Activated T-cell treated with anti-CD3 and anti-CD28 coated beads for 4 hours (primary cell): ENCODE results near the gene RBP5.

Experiments used
- DNase-seq: peaks from one replicate; pipeline ENCODE4 v3.0.0-alpha.2; 2020

The RBP5 gene, protein sequence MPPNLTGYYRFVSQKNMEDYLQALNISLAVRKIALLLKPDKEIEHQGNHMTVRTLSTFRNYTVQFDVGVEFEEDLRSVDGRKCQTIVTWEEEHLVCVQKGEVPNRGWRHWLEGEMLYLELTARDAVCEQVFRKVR

DNA sequence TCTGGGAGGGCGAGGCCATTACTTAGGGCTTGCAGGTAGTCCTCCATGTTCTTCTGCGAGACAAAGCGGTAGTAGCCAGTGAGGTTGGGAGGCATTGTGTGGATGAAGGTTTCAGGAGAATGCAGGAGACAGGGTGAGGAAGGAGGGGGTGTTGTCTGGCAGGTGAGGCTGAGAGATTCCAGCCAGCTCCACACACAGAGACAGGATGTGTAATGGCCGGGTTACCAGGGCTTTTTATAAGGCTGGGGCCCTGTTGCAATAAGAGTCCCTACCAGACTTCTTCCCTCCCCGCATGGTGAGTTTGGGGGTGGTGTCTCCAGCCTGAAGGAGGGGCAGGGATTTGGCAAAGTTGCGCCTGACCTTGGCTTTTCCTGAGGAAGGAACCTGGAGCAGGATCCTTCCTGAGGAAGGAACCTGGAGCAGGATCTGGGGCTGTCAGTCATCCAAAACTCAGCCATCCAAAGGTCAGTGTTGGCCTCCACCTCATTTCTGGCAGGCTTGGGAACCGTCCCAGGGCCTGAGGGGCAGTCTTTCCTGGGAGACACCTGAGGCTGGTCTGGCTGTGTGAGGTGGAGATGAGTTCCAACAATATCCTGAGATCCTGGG is at the start of gene RBP5:
Gene RBP5 (minus strand): TSS at position 209 of the 606 bp plus-strand sequence. CDS start 114 bp downstream, at position 95.
- DNase-seq: no peak

DNA sequence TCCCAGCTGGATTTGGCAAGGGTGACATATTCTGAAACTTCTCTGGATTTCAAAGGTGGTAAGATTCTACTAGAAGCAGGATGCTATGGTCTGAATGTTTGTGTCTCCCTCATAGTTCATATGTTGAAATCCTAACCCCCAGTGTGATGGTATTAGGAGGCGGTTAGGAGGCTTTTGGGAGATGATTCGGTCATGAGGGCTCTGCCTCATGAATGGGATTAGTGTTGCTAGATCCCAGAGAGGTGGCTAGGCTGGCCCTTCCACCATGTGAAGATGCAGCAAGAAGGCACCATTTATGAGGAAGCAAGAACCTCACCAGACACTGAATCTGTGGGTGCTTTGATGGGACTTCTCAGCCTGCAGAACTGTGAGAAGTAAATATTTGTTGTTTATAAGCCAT is 49.8 kb upstream of the RBP5 start:
- DNase-seq: no peak

DNA sequence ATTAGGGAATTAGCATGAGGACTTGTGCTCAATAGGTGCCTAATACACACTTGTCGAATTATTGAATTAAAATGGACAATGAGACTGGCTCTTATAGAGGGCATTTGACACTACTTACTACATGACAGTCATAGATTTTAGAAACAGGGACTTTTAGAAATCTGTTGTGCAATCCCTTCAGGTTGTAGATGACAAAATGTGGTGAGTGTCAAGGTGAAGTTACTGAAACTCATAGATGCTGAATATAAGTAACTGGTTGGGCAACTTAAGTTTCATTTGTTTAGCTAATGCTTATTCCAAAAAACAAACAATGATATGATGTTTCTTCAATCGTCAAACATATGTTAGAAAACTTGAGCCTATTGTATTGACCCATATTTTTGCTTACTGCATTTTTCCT is 47.9 kb upstream of the RBP5 start:
- DNase-seq: no peak

DNA sequence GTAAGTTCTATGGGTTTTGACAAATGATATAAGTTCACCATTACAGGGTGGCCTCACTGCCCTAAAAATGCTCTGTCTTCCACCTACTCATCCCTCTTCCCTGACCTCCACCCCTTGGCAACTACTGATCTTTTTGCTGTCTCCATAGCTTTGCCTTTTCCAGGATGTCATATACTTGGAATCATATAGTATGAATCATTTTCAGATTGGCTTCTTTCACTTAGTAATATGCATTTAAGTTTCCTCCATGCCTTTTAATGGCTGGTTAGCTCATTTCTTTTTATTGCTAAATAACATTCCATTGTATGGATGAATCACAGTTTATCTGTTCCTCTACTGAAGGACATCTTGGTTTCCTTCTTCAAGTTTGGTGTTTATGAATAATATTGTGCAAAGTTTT is 46.8 kb upstream of the RBP5 start:
- DNase-seq: no peak

DNA sequence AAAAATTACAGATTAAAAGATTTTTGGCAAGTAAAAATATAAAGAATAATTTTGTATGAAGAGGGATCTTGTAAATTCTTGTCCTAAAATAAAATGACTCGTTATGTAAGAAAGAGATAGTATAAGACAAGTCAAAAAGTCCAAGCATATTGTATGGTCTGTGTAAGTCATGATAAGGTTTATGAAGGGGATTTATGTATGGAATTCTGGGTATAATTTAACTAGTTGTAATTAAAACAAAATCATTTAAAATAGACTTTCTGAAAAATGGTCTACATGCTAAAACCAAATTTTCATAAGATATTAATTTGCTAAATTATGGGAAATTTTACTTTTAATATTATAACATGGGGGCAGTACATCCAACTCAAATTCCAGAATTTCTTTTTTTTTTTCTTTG is 43.2 kb upstream of the RBP5 start:
- DNase-seq: no peak

DNA sequence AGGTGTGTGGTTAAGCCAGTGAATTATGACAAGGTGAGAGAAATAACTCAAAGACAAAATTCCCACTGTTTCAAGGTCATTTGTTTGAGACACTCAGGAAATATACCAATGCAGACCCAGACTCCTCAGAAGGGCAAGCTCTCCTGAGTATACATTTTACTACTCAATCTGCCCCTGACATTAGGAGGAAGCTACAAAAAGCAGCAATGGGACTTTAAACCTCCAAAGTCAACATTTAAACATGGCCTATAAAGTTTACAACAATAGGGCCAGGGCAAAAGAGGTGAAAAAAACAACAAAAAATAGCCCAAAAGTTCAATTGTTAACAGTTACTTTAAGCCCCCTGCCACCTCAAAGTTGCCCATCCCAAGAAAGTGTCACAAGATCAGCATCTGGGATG is 41.3 kb upstream of the RBP5 start:
- no peak for DNase-seq

DNA sequence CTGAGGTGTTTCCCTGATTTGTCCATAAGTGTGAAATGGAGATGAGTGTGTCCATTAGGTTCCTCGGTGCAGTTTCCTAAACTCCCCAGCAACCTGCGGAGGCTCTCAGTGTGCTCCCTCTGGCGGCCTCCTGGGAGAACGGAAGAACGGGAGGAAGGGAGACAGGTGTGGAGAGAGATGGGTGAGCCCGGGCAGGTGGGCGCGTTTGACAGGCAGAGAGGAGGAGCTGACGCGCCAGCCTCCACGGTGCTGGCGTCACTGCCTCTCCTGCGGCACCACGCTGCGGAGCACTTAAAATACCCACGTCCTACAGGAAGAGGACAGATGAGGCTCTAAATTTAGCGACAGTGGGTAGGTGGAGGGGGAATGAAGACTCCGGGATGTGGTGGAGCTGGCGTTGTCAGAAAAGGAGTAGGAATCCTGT is 34.0 kb upstream of the RBP5 start:
- DNase-seq: no peak

DNA sequence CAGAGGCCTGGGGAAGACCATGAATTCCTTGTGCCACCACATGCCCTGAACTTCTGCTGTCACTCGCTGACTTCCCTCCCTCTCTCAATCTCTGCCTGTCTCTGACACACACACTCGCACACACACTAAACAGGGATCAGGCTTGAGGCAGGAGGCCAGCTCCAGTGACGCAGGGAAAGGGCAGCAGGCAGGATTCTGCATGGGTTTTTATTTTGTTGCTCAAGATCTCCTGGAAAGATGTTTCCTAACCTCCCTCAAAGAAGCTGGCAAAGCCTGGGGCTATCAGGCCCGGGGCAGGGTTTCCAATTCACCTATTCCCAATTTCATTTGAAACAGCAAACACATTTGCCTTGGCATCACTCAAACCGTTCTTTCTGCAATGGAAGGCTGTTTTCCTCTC is 33.1 kb upstream of the RBP5 start:
- DNase-seq: no peak

DNA sequence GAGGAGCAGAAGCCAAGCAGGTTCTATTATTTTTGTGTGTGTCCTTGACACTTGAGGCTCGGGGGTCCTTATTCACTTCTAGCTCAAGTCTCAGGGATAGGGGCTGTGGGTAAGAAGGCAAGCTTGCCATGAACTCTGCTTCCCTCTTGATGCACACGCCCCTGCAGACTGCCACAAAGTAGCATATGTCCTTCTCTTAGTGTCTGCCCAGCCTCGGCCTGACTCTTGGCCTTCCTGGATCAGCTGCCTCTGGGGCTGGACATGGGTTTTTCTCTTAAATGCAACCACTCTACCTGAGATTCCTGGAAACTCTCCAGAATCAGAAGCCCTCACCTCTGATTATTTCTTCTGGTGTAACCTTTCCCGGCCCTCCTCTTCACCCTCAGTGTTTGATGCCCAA is 32.6 kb upstream of the RBP5 start:
- no peak for DNase-seq

DNA sequence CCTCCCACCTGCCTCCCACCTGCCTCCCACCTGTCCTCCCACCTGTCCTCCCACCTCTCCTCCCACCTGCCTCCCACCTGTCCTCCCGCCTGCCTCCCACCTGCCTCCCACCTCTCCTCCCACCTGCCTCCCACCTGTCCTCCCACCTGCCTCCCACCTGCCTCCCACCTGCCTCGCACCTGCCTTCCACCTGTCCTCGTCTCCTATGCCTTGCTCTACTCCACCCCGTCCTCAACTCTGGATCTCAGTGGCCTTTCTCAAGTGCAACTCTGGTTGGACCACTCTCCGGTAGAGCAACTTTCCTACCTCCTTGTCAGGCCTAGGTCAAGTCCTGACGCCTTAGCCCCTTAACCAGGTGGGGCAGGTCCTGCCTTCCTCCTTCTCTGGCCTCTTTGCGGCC is 31.5 kb upstream of the RBP5 start:
- no peak for DNase-seq

DNA sequence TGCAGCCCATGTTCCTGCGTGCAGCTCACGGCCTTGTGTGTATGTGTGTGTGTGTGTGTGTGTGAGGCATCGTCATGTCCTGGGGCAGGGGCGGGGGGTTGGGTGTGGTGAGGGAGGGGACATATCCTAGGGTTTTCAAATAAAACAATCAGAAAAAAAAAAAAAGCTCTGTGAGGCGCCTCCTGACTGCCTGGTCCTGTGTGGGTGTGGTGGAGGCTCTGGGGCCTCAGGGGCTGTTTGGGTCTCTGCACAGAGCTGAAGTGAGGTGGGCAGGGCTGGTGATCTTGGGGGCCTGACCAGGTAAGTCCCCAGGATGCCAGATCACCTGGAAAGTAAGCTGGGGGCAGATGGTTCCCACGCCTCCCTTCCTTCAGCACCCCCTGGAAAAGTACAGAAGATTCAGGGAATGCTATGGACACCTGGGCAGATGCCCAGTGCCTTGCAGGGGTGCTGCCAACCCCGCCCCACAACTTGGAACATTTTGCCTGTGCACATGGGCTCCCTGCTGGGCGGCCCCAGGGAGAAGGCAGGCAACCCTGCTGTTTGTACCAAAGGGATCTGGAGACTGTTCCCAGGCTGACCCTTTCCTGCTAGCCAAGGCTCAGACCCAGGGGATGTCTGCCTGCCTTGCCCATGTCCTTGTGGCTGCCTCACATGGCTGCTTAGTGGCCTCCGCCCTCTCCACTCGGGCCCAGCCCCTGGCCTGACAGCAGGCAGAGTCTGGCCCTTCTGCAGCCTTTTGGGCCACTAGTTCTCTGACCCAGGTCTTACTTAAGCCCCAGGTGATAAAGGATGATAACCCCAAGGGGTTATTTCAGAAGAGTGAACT is 30.3 kb upstream of the RBP5 start:
- DNase-seq: no peak

DNA sequence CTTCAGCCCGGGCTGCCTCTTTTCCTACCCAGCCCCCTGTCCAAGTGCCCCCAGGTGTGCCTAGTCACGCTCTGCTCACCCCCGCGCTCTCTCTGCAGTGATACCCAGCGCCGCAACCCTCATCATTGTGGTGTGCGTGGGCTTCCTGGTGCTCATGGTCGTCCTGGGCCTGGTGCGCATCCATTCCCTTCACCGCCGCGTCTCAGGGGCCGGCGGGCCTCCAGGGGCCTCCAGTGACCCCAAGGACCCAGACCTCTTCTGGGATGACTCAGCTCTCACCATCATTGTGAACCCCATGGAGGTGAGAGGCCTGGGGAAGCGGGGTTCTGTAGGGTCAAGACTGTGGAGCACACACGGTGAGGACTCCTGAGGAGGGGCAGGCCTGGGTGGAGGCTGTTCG is 28.7 kb upstream of the RBP5 start:
- no peak for DNase-seq

DNA sequence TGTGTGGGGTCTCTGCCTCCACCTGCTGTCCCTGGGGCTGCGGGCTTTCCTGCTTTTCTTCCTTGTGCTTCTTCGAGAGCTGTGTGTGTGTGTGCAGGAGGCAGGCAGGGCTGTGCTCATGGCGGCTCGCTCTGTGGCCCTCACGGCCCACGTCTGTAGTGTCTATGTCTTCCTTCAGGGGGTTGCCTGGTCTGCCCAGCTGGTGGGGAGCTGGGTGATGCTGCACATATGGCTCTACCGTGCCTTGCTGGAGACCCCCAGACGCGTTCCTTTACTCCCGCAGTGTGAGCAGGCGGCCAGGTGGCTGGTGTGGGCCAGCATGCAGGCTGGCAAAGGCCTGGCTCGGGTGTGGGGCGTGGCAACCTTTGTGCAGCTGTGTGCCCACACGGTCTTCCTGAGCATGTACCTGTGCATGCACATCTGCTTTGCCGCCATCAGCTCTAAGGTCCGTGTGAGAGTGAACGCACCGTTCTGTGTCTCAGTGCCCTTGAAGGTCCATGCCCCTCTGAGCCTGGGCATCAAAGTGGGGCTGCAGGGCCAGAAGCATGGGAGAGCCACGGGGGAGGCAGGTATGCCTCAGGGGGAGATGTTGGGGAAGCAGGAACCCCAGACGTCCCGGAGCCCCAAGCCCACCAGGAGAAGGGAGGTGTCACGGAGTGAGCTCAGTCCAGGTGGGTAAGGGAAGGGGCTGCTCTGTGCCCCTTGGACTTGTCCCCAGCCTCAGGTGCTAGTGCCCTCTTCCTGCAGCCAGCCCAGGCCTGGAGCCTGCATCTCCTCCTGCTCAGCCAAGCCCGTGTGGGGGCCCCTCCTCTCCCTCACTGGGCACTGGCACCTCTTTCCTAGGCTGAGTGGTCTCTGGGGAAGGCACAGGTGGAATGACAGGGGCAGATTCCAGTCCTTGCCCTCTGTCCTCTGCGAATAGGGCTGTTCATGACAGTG is 27.8 kb upstream of the RBP5 start:
- DNase-seq: no peak

DNA sequence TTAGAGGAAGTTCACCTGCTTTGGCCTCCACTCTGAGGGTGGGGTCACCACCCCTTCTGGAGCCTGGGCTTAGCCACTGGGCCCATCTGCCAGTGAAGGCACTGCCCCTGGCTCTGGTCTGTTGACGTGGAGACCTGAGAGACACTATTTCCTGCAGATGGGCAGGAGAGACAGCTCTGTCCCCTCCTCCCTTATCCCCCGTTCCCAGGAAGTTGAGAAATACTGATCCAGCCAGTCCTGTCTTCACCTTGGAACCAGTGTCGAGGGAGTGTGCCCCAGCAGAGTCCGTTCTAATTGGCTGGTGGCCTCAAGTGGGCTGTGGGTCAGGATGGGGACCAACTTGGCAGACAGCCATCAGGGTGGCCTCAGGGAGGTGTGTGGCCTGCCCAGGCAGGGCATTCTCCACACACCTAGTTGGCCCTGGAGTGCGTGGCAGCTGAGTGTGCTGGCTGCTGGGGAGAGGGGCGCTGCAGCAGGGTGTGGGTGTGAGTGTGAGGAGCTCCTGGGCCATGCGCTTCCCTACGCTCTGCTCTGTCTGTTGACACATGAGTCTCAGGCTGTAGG is 26.9 kb upstream of the RBP5 start:
- DNase-seq: no peak

DNA sequence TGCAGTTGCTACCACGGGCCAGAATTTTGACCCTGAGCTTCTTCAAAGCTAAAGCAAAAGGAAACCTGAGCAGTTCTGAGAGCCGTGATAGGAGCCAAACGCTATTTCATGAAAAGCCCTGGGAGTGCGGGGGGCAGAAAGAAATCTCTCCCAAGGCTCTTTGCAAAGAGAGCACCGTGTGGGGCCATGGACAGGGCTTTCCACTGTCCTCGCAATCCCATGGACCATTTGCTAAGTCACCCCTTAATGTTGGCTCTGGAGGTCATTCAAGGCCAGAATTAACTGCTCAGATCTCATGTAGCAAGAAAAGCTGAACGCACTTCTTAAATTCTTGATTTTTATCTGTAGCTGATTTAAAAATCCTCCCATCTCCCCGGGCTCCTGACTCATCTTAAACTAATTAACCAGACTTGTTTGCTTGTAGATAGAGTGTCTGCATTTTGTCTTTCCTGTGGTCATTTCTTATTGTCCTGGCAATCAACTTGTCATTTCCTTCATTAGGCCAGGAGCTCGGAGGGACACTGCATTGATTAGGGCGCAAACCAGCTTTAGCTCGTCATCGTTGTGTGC is 26.3 kb upstream of the RBP5 start:
- no peak for DNase-seq

DNA sequence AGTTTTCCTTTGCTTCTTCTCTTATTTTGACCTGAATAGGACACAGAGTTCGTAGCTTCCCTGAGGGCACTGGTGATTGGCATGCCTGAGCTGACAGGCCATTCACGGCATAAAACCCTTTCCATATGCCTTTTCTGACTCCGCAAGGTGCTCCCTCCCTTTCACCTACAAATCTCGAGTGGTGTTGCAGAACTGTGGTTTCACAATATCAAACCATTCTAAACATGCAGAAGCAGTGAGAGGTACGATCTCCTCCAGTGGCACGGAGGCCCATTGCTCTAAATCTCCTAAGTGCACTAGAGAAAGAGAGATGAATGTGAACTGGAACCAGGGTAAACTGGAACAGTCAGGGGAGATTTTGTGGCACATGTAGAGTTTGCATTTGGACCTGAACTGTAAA is 25.4 kb upstream of the RBP5 start:
- no peak for DNase-seq

DNA sequence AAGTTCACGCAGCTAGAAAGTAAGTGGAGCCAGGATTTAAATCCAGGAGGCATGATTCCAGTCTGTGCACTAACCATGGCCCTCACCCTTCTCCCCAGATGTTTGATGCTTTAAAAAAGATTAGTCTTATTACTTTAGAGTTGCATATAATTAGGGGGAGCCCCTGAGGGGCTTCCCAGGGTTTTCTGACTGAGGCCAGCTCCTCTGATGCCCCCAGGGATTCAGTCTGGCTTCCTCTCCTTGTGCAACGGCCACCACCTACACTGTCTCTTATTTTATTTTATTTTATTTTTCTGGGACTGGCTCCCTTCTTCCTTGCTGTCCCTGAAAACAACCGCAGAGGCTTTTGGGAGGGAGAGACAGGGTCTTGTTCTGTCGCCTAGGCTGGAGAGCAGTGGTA is 24.1 kb upstream of the RBP5 start:
- DNase-seq: no peak

DNA sequence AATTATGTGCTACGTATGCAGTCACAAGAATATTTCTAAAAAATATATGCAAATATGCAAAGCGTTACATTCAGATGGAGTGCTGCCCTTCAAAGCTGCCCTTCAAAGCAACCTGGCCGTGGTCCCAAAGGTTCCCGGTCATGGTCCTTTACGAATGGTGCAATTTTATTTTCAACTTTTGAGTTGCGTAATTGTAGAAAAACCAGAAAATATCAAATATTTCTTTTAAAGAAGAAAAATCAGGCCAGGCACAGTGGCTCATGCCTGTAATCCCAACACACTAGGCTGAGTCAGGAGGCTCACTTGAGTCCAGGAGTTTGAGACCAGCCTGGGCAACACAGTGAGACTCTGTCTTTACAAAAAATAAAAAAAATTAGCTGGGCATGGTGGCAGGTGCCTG is 22.8 kb upstream of the RBP5 start:
- no peak for DNase-seq

DNA sequence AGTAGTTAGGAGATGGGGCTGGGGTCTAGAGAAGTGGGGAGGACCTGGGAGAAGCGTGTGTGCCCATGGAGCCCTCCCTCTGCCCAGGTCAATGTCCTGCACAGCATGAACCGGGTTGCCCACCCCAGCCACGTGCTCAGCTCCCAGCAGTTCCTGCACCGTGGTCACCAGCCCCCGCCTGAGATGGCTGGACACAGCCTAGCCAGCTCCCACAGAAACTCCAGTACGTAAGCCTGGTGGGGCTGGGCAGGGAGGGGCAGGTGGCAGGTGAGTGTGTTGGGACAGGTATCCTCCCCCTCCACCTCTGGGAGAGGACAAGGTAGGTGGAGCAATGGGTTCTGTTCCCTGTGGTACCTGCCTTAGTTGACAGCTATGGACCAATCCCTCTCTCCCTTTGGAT is 22.2 kb upstream of the RBP5 start:
- no peak for DNase-seq

DNA sequence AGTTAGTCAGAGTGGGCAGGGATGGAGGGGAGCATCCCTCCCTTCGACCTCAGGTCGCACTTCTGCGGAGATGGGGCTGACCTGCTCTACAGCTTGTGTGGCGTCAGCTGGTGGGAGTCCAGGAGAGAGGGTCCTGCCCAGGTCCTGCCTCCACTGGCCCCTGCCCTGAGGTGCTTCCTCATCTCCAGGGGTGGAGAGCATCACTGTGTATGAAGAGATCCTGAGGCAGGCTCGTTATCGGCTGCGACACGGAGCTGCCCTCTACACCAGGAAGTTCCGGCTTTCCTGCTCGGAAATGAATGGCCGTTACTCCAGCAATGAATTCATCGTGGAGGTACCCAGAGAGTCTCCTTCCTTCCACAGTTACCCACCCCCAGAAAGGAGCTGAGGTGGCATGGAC is 21.7 kb upstream of the RBP5 start:
- DNase-seq: no peak

DNA sequence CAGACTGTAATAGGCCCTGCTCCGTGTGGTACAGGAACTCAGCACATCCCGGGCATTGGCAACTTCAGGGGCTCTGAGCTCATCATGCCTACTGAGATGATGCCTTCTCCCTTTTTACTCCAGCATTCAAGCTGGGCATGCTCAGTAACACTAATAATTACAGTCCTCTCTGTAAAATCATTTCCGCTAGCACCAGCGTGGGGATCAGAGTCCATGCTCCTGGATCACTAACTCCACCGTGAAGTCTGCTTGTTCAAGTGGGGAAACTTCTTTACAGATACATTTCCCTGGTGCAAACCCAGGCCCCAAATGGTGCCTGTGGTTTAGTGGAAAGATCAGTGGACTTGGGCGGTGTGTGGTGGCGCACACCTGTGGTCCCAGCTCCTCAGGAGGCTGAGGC is 18.2 kb upstream of the RBP5 start:
- DNase-seq: no peak

DNA sequence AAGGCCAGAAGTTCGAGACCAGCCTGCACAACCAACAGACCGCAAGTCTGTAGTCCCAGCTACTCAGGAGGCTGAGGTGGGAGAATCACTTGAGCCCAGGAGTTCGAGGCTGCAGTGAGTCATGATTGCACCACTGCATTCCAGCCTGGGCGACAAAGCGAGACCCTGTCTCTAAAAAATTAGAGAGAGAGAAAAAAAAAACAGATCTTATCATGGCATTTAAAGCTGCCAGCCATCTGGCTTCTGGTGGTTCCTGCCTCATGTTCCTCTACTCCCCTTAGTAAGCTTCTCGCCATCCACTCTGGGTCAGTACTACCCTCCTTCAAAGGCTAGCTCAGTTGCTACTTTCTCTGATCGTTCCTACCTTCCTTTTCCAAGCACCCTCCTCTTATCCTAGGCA is 17.5 kb upstream of the RBP5 start:
- no peak for DNase-seq

DNA sequence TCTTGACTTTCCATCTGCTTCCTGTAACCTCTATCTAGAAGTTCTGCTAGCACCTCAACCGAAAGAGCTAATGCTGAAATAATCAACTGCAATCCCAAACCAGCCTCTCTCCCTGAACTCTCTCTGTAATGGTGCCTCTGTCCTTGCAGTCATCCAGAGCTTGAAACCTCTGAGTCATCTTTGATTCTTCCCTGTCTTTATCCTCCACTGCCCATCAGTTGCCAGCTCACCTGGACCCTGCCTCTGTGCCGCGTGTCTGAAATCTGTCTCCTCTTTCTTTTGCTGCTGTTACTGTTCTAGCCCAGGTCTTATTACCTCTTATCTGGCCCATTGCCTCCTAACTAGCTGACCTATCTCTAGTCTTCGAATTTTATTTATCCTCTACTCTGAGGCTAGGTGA is 17.0 kb upstream of the RBP5 start:
- DNase-seq: no peak
